Muscle layer of colon (tissue), 2 donors: ENCODE data around the gene UQCRFS1.

Experiments
- H3K27ac ChIP-seq: one replicate; pipeline ENCODE4 v1.7.0; 2013; ENCODE audit warnings: low read depth, mild to moderate bottlenecking, low read length, moderate library complexity
- H3K27me3 ChIP-seq, 2 donors: one replicate each; pipeline ENCODE4 v1.7.0; 2013; ENCODE audit warnings: low read length in 2 of 2, mild to moderate bottlenecking in 2 of 2; ENCODE audit not compliant: insufficient read depth in 2 of 2, control insufficient read depth in 1 of 2
- H3K36me3 ChIP-seq: one replicate; pipeline ENCODE4 v1.7.0; 2013; ENCODE audit warnings: mild to moderate bottlenecking, low read length; ENCODE audit not compliant: insufficient read depth
- H3K4me1 ChIP-seq: one replicate; pipeline ENCODE4 v1.7.0; 2013; ENCODE audit warnings: mild to moderate bottlenecking, low read length; ENCODE audit not compliant: insufficient read depth
- H3K4me3 ChIP-seq, 2 donors: one replicate each; pipeline ENCODE4 v1.7.0; 2013; ENCODE audit warnings: low read length in 2 of 2, low read depth in 1 of 2, mild to moderate bottlenecking in 1 of 2, moderate library complexity in 1 of 2
- H3K9ac ChIP-seq: one replicate; pipeline ENCODE4 v1.7.0; 2013; ENCODE audit warnings: low read length
- H3K9me3 ChIP-seq: one replicate; pipeline ENCODE4 v1.7.0; 2013; ENCODE audit warnings: mild to moderate bottlenecking, low read length
- donor health status: abdominal sarcoma.
- donor health status: Adenocarcinoma of cecum.

Gene UQCRFS1

GRCh38 chr19:29188289-29189032, 24.5 kb downstream of the UQCRFS1 start:
- Histone ChIP-seq H3K9me3 (no peaks in the 10 kb centered on the region), H3K36me3 (no peaks in the 10 kb centered on the region), H3K4me3 (no peak overlapping the region), H3K9ac (no peak overlapping the region), H3K4me1 (peaks cover 15% of the 10 kb centered on the region), H3K27me3 (no peaks in the 10 kb centered on the region), H3K27ac (no peak overlapping the region)

DNA sequence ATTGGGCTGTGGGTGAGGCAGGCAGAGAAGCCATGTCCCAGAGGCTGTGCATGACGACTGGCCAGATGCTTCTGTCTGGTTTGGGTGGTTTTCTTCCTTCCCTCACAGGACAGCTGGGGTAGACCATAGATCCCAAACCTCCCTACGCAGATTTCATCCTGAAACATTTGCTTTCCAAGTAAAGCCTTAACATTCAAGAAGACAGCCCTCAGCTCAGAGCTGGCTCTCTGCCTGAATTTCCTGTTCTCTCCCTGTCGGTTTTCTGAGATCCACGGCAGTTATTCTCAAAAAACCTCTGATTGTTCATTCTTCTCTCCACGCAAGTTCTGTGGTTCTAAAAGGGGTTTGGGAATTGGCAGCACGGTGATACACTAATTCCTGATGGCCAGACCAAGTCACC, 25.3 kb downstream of the UQCRFS1 start:
- Histone ChIP-seq H3K9ac (no peak overlapping the region), H3K36me3 (no peaks in the 10 kb centered on the region), H3K27me3 (no peaks in the 10 kb centered on the region), H3K4me1 (peaks cover 15% of the 10 kb centered on the region), H3K9me3 (no peaks in the 10 kb centered on the region), H3K27ac (no peak overlapping the region), H3K4me3 (no peak overlapping the region)

- no peak overlapping the region for H3K27ac ChIP-seq
Observed at GRCh38 chr19:29185427-29185826, 27.5 kb downstream of the UQCRFS1 start.

GRCh38 chr19:29176981-29177754, 35.8 kb downstream of the UQCRFS1 start:
- Histone ChIP-seq H3K27ac (no peak overlapping the region), H3K9me3 (peaks cover 11% of the 10 kb centered on the region)

More at GRCh38 chr19:29185427-29185826, 27.5 kb downstream of the UQCRFS1 start:
- H3K36me3 ChIP-seq = no peaks in the 10 kb centered on the region
- H3K9me3 ChIP-seq = no peaks in the 10 kb centered on the region
- peaks cover 15% of the 10 kb centered on the region for H3K4me1 ChIP-seq
- H3K27me3 ChIP-seq = no peaks in the 10 kb centered on the region
- no peak overlapping the region for H3K9ac ChIP-seq
- no peak overlapping the region for H3K4me3 ChIP-seq

DNA sequence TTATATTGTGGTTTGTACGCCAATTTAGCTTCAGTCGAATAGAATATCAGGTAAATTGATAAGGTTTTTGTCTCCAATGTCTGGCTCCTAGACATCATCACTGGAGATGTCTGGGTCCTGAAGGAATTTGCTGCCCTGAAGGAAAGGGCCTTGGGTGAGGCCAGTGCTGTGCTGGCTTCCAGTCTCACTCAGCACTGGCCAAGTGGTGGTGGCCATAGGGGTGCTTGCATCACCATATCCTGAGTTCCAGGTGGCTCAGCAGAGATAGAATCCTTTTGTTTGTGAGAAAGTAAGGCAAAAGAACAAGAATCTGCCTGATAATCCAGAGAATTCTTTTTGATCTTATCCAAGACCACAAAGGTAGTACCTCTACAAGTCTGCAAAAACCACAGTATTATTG, 39.1 kb downstream of the UQCRFS1 start:
- Histone ChIP-seq H3K4me1 (no peaks in the 10 kb centered on the region), H3K9ac (no peak overlapping the region), H3K4me3 (no peak overlapping the region), H3K9me3 (peaks cover 13% of the 10 kb centered on the region), H3K36me3 (no peaks in the 10 kb centered on the region), H3K27ac (no peak overlapping the region), H3K27me3 (no peaks in the 10 kb centered on the region)

More at GRCh38 chr19:29176981-29177754, 35.8 kb downstream of the UQCRFS1 start:
- no peaks in the 10 kb centered on the region for H3K4me1 ChIP-seq
- no peaks in the 10 kb centered on the region for H3K27me3 ChIP-seq
- no peak overlapping the region for H3K4me3 ChIP-seq
- no peaks in the 10 kb centered on the region for H3K36me3 ChIP-seq
- no peak overlapping the region for H3K9ac ChIP-seq

GRCh38 chr19:29172302-29172701, 40.6 kb downstream of the UQCRFS1 start:
- peaks cover 10% of the 10 kb centered on the region for H3K9me3 ChIP-seq

DNA sequence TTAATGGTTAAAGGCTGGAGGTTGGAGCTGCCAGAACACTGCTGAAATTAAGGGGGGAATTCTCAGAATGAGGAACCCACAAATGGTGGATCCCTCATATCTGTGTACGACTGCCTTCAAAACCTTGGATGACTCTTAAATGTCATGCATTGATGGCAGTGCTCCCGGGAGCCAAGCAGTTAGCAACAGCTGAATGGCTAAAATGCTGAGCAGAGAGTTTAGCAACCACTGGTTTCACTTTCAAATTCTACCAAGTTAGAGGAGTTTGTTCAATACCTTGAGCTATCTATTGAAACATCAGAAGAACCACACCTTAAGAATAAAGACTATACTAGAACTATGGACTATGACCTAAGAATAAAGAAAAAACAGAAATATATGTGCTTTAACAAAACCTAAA, 41.4 kb downstream of the UQCRFS1 start:
- H3K4me3 ChIP-seq = no peak overlapping the region
- no peak overlapping the region for H3K27ac ChIP-seq
- H3K4me1 ChIP-seq = no peaks in the 10 kb centered on the region
- peaks cover 6% of the 10 kb centered on the region for H3K9me3 ChIP-seq
- H3K9ac ChIP-seq = no peak overlapping the region
- no peaks in the 10 kb centered on the region for H3K36me3 ChIP-seq
- no peaks in the 10 kb centered on the region for H3K27me3 ChIP-seq

More at GRCh38 chr19:29172302-29172701, 40.6 kb downstream of the UQCRFS1 start:
- no peak overlapping the region for H3K9ac ChIP-seq
- no peaks in the 10 kb centered on the region for H3K4me1 ChIP-seq
- no peaks in the 10 kb centered on the region for H3K27me3 ChIP-seq
- no peak overlapping the region for H3K27ac ChIP-seq
- H3K36me3 ChIP-seq = no peaks in the 10 kb centered on the region
- no peak overlapping the region for H3K4me3 ChIP-seq

GRCh38 chr19:29170554-29170953, 42.4 kb downstream of the UQCRFS1 start:
- Histone ChIP-seq H3K9ac (no peak overlapping the region), H3K36me3 (no peaks in the 10 kb centered on the region), H3K27me3 (no peaks in the 10 kb centered on the region), H3K27ac (no peak overlapping the region), H3K4me3 (no peak overlapping the region), H3K9me3 (peaks cover 6% of the 10 kb centered on the region), H3K4me1 (no peaks in the 10 kb centered on the region)

- no peaks in the 10 kb centered on the region for H3K4me1 ChIP-seq
- H3K9me3 ChIP-seq = peaks cover 4% of the 10 kb centered on the region
- no peaks in the 10 kb centered on the region for H3K27me3 ChIP-seq
- no peaks in the 10 kb centered on the region for H3K36me3 ChIP-seq
- no peak overlapping the region for H3K4me3 ChIP-seq
- no peak overlapping the region for H3K27ac ChIP-seq
- no peak overlapping the region for H3K9ac ChIP-seq
Observed at GRCh38 chr19:29162694-29163093, 50.3 kb downstream of the UQCRFS1 start.

DNA sequence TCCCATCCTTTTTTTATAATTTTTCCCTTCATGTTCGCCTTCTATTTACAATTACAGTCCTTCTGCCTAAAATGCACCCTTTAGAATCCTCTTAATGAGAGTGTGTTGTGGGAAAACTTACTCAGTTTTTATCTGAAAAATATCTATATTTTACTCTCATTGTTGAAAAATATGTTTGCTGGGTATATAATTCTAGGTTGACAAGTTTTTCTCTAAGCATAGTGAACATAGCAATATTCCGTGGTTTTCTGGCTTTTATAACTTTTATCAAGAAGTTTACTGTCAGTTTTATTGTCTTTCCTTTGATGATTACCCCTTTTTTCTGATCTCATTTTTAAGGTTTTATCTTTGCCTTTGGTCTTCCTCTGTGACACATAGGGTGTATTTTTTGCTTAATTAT, 57.3 kb downstream of the UQCRFS1 start:
- Histone ChIP-seq H3K4me1 (no peaks in the 10 kb centered on the region), H3K27me3 (no peaks in the 10 kb centered on the region), H3K27ac (no peak overlapping the region), H3K36me3 (no peaks in the 10 kb centered on the region), H3K9me3 (peaks cover 4% of the 10 kb centered on the region), H3K4me3 (no peak overlapping the region), H3K9ac (no peak overlapping the region)
